ENCODE results near the gene CYSTM1.
A peak's percentile ranks its signal among the peaks of the same experiment; 100 is the strongest.

The CYSTM1 gene

DNA sequence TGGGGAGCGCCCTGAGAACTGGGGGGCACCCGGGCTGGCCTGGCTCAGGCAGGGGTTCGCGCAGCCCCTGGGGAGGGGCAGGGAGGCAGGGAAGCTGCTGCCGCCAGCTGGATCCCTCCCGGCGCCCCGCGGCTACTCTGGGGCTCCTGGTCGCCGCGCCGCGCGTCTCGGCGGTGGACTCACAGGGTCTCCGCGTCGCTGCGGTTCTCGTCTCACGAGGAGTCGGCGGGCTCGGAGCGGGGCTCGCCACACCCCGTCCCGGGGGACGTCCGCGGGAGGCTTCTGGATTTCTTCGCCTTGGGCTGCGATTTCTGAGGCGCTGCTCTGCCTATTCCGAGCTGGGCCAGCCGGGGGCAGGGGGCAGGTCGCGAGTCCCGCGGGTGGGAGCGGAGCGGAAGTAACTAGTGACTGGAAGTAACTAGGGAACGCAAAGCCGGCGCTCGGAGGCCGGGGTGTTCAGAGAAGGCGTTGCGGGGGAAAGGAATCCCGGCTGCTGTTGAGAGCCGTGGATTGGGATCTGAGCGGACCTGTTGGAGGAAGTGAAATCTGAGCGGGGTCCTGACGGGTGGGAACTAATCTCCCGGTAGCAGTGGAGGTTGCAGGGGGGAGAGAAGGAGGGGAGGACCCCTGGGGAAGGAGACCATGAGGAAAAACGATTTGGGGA, 511 bp downstream of the CYSTM1 start (continued):
- TF ChIP-seq ZNF426 (tag by site-specific recombination; IDR thresholded peaks at IDR 0.05) (no peak), ZNF133 (tag by site-specific recombination; IDR thresholded peaks at IDR 0.05) (no peak), ZNF677 (tag by site-specific recombination; IDR thresholded peaks at IDR 0.05) (no peak), MEIS1 (CRISPR knock-in tag; IDR thresholded peaks at IDR 0.05; ENCODE audit: borderline replicate concordance) (no peak), PRDM2 (tag by site-specific recombination; IDR thresholded peaks at IDR 0.05; ENCODE audit: borderline replicate concordance) (no peak), ZNF449 (tag by site-specific recombination; IDR thresholded peaks at IDR 0.05) (peak; percentile 20; the same call in 1 of the 2 replicates), ZNF747 (tag by site-specific recombination; IDR thresholded peaks at IDR 0.05) (no peak), KLF17 (tag by site-specific recombination; IDR thresholded peaks at IDR 0.05) (peak; percentile 85), ZNF10 (tag by site-specific recombination; IDR thresholded peaks at IDR 0.05) (peak; percentile 80), ZNF600 (tag by site-specific recombination; IDR thresholded peaks at IDR 0.05) (peak; percentile 90), ZNF174 (tag by site-specific recombination; IDR thresholded peaks at IDR 0.05) (no peak), ZNF26 (tag by site-specific recombination; IDR thresholded peaks at IDR 0.05) (no peak), REPIN1 (tag by site-specific recombination; IDR thresholded peaks at IDR 0.05; ENCODE audit: low read depth) (no peak), ZNF473 (tag by site-specific recombination; IDR thresholded peaks at IDR 0.05) (no peak), ZNF660 (tag by site-specific recombination; IDR thresholded peaks at IDR 0.05) (0 out of 2 replicates have a peak, but pooled peaks have one; percentile 37), ATF2 (tag by site-specific recombination; IDR thresholded peaks at IDR 0.05; ENCODE audit: low read depth) (no peak), GLIS1 (tag by site-specific recombination; IDR thresholded peaks at IDR 0.05) (peak; percentile 90), ZNF558 (tag by site-specific recombination; IDR thresholded peaks at IDR 0.05) (no peak), ZNF394 (tag by site-specific recombination; IDR thresholded peaks at IDR 0.05; ENCODE audit: borderline replicate concordance) (0 out of 2 replicates have a peak, but pooled peaks have one; percentile 35), ZFP69B (tag by site-specific recombination; IDR thresholded peaks at IDR 0.05) (peak; percentile 40), ZNF146 (tag by site-specific recombination; IDR thresholded peaks at IDR 0.05) (no peak; the same call in 1 of the 2 replicates), KLF16 (tag by site-specific recombination; IDR thresholded peaks at IDR 0.05) (peak; percentile 85)
- TF ChIP-seq, protein P1, sequence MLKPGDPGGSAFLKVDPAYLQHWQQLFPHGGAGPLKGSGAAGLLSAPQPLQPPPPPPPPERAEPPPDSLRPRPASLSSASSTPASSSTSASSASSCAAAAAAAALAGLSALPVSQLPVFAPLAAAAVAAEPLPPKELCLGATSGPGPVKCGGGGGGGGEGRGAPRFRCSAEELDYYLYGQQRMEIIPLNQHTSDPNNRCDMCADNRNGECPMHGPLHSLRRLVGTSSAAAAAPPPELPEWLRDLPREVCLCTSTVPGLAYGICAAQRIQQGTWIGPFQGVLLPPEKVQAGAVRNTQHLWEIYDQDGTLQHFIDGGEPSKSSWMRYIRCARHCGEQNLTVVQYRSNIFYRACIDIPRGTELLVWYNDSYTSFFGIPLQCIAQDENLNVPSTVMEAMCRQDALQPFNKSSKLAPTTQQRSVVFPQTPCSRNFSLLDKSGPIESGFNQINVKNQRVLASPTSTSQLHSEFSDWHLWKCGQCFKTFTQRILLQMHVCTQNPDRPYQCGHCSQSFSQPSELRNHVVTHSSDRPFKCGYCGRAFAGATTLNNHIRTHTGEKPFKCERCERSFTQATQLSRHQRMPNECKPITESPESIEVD (tag by site-specific recombination; IDR thresholded peaks at IDR 0.05): no peak
- TF ChIP-seq, protein P2, sequence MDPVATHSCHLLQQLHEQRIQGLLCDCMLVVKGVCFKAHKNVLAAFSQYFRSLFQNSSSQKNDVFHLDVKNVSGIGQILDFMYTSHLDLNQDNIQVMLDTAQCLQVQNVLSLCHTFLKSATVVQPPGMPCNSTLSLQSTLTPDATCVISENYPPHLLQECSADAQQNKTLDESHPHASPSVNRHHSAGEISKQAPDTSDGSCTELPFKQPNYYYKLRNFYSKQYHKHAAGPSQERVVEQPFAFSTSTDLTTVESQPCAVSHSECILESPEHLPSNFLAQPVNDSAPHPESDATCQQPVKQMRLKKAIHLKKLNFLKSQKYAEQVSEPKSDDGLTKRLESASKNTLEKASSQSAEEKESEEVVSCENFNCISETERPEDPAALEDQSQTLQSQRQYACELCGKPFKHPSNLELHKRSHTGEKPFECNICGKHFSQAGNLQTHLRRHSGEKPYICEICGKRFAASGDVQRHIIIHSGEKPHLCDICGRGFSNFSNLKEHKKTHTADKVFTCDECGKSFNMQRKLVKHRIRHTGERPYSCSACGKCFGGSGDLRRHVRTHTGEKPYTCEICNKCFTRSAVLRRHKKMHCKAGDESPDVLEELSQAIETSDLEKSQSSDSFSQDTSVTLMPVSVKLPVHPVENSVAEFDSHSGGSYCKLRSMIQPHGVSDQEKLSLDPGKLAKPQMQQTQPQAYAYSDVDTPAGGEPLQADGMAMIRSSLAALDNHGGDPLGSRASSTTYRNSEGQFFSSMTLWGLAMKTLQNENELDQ (tag by site-specific recombination; IDR thresholded peaks at IDR 0.05; ENCODE audit: low read depth): no peak
